Activated CD4-positive, alpha-beta memory T cell treated with anti-CD3 and anti-CD28 coated beads, Interleukin-2, amount 10 ng/mL, durations not matched to agents 7 days and 5 days (primary cell): Measurements from ENCODE around the gene CCR3. TPM values are rescaled to one million over a fixed set of nuclear protein-coding genes. Genes with fewer than 3 reads are reported as not detected.

Experiments used
- CTCF ChIA-PET: fragments of 350-600 bp; sonication (Branson Sonifier 250); formaldehyde crosslinking; loops from one replicate; lab custom pipeline; 2021; ENCODE audit warnings: antibody characterized with exemption, inconsistent platforms; lab: Charles Lee
- POLR2A ChIA-PET: fragments of 350-600 bp; sonication (Branson Sonifier 250); formaldehyde crosslinking; loops from one replicate; lab custom pipeline; 2021; ENCODE audit warnings: antibody characterized with exemption; lab: Charles Lee
- DNase-seq: peaks from one replicate; pipeline ENCODE4 v3.0.0-alpha.2; 2020
- H3K27ac Mint-ChIP-seq: one replicate; pipeline ENCODE4 v1.8.0; 2021; ENCODE audit warnings: mild to moderate bottlenecking, mixed read lengths
- H3K27me3 Mint-ChIP-seq: one replicate; pipeline ENCODE4 v1.8.0; 2021; ENCODE audit warnings: mixed read lengths
- H3K36me3 Mint-ChIP-seq: one replicate; pipeline ENCODE4 v1.8.0; 2021; ENCODE audit warnings: low read depth, mixed read lengths
- H3K4me1 Mint-ChIP-seq: one replicate; pipeline ENCODE4 v1.8.0; 2021; ENCODE audit warnings: mixed read lengths
- H3K4me3 Mint-ChIP-seq: one replicate; pipeline ENCODE4 v1.8.0; 2021; ENCODE audit warnings: mild to moderate bottlenecking, mixed read lengths
- H3K9me3 Mint-ChIP-seq: one replicate; pipeline ENCODE4 v1.8.0; 2021; ENCODE audit warnings: mixed read lengths
- total RNA-seq, 2 experiments: library from RNA; stranded (reverse); gene quantifications; one replicate each; pipeline ENCODE4 v1.2.3, GENCODE V29; 2021

Gene CCR3
- total RNA-seq, 2 experiments from 2014 or later = 1.2 to 1.9 TPM

- Mint-ChIP-seq H3K4me1 (peaks cover 84% of the 10 kb centered on the region), H3K27ac (peak overlapping the region; percentile 76), H3K27me3 (peaks cover 7% of the 10 kb centered on the region), H3K4me3 (peak overlapping the region; percentile 16), H3K9me3 (no peaks in the 10 kb centered on the region), H3K36me3 (peaks cover 24% of the 10 kb centered on the region)
- DNase-seq = no peak
- ChIA-PET CTCF (interaction anchor here (0.9 to 13.1 kb wide), 4 partner anchors 8 to 76 kb away, joined by 3 to 147 read pairs (median 8); partner anchors contain the start of gene CCR5), POLR2A (interaction anchor here (1.2 to 12.7 kb wide), 7 partner anchors 8 to 81 kb away, joined by 3 to 207 read pairs (median 6); partner anchors contain the start of genes CCR2 and CCR5)
Measured at GRCh38 chr3:46293035-46293724, 50.9 kb downstream of the CCR3 start.

DNA sequence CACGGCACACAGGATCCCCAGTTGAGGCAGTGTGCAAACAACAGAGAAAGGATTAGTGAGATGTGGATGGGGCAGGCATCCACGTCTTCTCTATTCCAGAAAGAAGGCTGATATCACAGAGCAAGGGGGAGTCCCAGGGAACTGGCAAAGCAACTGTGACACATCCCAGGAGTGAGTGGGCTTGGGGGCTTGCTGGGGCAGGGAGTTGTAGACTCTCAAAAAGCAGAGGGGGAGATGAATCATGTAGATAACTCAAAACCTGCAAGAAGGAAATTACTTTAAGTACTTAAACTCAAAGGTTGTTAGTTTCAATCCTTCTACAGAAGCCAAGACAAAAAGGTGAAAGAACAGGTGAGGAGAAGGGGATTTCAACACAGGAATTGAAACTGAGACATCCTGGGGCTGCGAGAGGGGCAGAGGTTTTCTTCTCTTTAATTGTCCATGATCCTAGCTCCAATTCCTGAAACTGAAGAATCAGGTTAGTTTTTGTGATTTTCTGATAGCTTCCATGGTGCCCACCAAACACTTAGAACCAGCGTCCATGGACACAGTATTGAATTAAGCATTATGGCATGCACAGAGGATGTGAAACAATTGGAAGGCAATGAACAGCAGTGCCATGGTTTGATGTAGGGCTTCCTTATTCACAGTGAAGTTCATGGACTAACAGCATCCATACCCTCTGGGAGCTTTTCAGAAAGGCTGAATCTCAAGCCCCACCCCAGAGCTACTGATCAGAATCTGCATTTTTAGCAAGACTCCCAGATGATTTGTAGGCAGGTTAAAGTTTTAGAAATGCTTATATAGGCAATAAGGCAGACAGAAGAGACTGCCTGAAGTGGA lies 52.0 kb downstream of the CCR3 start:
- Mint-ChIP-seq H3K4me1 (peaks cover 86% of the 10 kb centered on the region), H3K4me3 (peak overlapping the region; percentile 25), H3K9me3 (no peaks in the 10 kb centered on the region), H3K27me3 (peaks cover 7% of the 10 kb centered on the region), H3K27ac (peak overlapping the region; percentile 76), H3K36me3 (peaks cover 21% of the 10 kb centered on the region)
- POLR2A ChIA-PET = interaction anchor here (1.2 to 12.7 kb wide), 6 partner anchors 8 to 80 kb away, joined by 3 to 207 read pairs (median 6); partner anchors contain the start of genes CCR2 and CCR5
- no peak for DNase-seq
- CTCF ChIA-PET = interaction anchor here (1.5 to 13.1 kb wide), 3 partner anchors 9 to 75 kb away, joined by 6 to 147 read pairs (median 9); partner anchors contain the start of gene CCR5

- DNase-seq = no peak
- Mint-ChIP-seq H3K27me3 (peaks cover 3% of the 10 kb centered on the region), H3K27ac (peak overlapping the region; percentile 58), H3K36me3 (peaks cover 20% of the 10 kb centered on the region), H3K4me3 (no peak overlapping the region), H3K4me1 (peaks cover 92% of the 10 kb centered on the region), H3K9me3 (no peaks in the 10 kb centered on the region)
- POLR2A ChIA-PET = interaction anchor here (1.2 to 12.7 kb wide), 4 partner anchors 9 to 73 kb away, joined by 3 to 207 read pairs (median 91); partner anchors contain the start of genes CCR2 and CCR5
- CTCF ChIA-PET = interaction anchor here (0.9 to 13.1 kb wide), 3 partner anchors 20 to 73 kb away, joined by 3 to 147 read pairs (median 5); partner anchors contain the start of gene CCR5
Measured at GRCh38 chr3:46296826-46297225, 54.6 kb downstream of the CCR3 start.

DNA sequence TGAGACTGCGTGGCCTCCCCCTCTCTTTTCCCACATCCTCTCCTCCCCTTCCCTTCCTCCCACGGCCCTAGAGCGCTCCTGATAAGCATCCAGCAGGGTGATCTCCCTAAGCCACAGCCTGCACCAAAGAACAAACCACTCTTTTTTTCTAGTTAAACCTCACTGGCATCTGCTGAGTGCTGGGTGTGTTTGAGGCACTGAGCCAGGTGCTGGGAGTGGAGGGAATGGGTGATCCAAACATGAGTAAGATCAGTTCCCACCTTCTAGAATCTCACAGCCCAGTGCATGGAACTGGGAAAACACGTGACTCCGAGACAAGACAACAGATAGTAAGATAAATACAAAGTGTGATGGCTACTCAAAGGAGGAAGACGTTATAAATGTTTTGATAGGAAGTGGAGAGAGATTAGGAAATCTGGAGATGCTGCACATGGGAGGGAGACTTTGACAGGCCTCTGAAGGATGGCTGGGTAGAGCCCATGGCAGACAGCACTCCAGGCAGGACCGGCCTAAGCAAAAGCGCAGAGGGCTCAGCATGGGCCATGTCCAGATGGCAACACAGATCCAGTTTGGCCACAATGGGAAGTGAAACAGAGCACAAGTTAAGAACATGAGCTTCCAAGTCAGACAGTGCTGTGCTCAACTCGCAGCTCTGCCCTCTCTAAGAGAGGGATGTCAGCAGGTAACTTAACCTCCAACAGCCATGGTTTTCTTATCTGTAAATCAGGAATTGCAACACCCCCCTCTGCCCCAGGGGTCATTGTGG lies 55.6 kb downstream of the CCR3 start:
- Mint-ChIP-seq H3K27ac (peak overlapping the region; percentile 93), H3K36me3 (peaks cover 22% of the 10 kb centered on the region), H3K4me1 (peaks cover 93% of the 10 kb centered on the region), H3K27me3 (peaks cover 3% of the 10 kb centered on the region), H3K9me3 (no peaks in the 10 kb centered on the region), H3K4me3 (no peak overlapping the region)
- ChIA-PET POLR2A (interaction anchor here (1.2 to 12.7 kb wide), 10 partner anchors 13 to 90 kb away, joined by 4 to 207 read pairs (median 13); partner anchors contain the start of genes CCR1, CCR2 and CCR5), CTCF (interaction anchor here (0.7 to 13.1 kb wide), 6 partner anchors 10 to 90 kb away, joined by 3 to 147 read pairs (median 10); partner anchors contain the start of genes CCR1 and CCR5)
- no peak for DNase-seq

DNA sequence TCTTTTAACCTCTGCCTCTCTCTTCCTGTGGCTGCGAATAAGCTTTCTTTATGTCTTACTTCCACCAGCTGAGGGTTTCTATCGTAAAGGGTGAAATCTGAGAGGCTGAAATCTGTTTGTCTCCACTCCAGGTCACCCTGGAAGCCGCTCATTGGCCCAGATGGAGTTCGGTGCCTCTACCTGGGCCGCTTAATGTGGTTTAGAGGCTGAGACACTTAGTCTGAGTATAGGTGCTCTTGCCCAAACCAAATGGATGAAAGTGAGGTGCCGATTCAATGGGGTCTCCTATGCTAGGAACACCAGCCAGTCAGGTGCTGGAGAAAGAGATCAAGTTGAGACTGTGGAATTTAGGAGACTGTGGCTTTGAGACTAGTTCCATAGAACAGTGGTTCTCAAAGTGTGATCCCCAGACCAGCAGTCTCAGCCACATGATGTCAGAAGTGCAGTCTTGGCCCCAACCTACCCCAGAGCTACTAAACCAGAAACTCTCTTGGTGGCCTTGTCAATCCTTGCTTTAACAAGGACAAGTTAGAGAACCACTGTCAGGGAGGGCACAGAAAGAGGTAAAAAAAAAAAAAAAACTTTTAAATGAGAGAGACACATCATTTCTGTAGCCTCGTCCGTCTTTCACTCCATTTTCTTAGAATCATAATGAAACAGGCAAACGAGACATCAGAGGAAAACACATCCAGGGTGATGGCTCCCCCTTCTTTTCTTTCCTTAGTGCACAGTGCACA lies 56.8 kb downstream of the CCR3 start:
- H3K4me1 Mint-ChIP-seq = peaks cover 86% of the 10 kb centered on the region
- H3K27ac Mint-ChIP-seq = peak overlapping the region; percentile 93
- ChIA-PET POLR2A (interaction anchor here (0.8 to 12.7 kb wide), 16 partner anchors 9 to 91 kb away, joined by 3 to 207 read pairs (median 6); partner anchors contain the start of genes CCR1, CCR2 and CCR5), CTCF (interaction anchor here (0.8 to 13.1 kb wide), 13 partner anchors 11 to 201 kb away, joined by 3 to 147 read pairs (median 6); partner anchors contain the start of genes CCR1, CCR2 and CCR5)
- peak overlapping the region; percentile 27 for H3K4me3 Mint-ChIP-seq
- H3K9me3 Mint-ChIP-seq = no peaks in the 10 kb centered on the region
- H3K36me3 Mint-ChIP-seq = peaks cover 18% of the 10 kb centered on the region
- H3K27me3 Mint-ChIP-seq = peaks cover 5% of the 10 kb centered on the region
- DNase-seq = peak; percentile 57

DNA sequence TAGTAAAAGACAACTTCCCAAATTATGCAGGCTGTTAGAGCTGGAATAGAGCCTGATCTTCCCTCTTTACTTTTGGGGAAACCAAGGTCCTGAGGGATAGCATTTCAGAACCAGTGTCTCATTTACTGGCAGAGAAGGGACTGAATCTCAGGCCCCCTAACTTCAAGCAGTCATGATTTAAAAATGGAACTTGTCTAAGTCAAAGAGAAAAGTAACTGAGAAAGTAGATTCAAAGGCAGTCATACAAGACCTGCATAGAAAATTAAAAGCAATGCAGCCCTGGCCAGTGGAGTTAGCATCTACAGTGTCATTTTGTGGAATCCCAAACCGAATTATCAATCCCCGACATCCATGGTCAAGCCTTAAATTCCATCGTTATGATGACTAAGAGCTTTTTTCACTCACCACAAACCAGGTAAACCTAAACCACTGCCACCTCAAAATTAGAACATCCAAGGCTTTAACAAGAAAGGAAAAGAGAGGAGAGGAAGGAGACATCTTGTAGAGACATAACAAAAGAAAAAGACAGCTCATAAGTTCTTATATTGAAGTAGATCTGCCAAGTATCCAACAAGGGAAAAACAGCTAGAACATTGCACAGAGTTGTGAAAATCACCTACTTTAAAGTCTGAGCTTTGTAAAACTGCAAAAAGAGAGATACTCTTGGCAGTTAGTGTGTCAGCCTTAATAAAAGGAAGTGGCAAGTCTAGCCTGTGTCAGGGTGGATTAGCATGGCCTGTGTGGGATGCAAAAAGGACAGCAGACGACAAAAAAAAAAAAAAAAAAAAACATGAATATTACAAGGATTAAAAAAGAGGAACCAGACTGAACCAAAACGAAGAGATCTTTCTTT lies 57.6 kb downstream of the CCR3 start:
- Mint-ChIP-seq H3K27ac (peak overlapping the region; percentile 93), H3K27me3 (peaks cover 12% of the 10 kb centered on the region), H3K36me3 (peaks cover 15% of the 10 kb centered on the region), H3K4me3 (peak overlapping the region; percentile 14), H3K4me1 (peaks cover 85% of the 10 kb centered on the region), H3K9me3 (no peaks in the 10 kb centered on the region)
- no peak for DNase-seq
- POLR2A ChIA-PET = interaction anchor here (0.7 to 12.7 kb wide), 16 partner anchors 10 to 1387 kb away, joined by 3 to 207 read pairs (median 6); partner anchors contain the start of genes CCR1, CCR2 and CCR5
- CTCF ChIA-PET = interaction anchor here (0.7 to 13.1 kb wide), 16 partner anchors 15 to 201 kb away, joined by 3 to 147 read pairs (median 6); partner anchors contain the start of genes CCR1, CCR2 and CCR5

DNA sequence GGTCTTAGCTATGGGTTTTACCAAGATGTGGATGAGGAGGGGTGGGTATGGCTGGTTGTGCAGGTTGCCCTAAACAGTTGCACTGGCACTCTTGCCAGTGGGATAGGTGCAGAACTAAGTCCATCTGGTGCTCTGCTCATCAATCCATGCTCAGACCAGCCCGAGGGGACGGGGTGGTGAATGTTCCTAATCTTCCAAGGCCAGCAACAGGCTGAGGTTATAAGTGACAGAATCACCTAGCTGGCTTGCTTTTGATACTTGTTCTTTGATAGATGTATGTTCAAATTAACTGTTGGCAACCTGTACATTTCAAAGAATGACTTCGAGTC lies 58.2 kb downstream of the CCR3 start:
- POLR2A ChIA-PET = interaction anchor here (0.7 to 12.7 kb wide), 14 partner anchors 11 to 1388 kb away, joined by 3 to 207 read pairs (median 6); partner anchors contain the start of genes CCR1, CCR2 and CCR5
- peaks cover 84% of the 10 kb centered on the region for H3K4me1 Mint-ChIP-seq
- H3K36me3 Mint-ChIP-seq = peaks cover 17% of the 10 kb centered on the region
- CTCF ChIA-PET = interaction anchor here (0.7 to 13.1 kb wide), 13 partner anchors 14 to 202 kb away, joined by 3 to 147 read pairs (median 6); partner anchors contain the start of genes CCR1 and CCR5
- H3K27ac Mint-ChIP-seq = peak overlapping the region; percentile 93
- H3K4me3 Mint-ChIP-seq = no peak overlapping the region
- no peak for DNase-seq
- H3K27me3 Mint-ChIP-seq = peaks cover 16% of the 10 kb centered on the region
- no peaks in the 10 kb centered on the region for H3K9me3 Mint-ChIP-seq

DNA sequence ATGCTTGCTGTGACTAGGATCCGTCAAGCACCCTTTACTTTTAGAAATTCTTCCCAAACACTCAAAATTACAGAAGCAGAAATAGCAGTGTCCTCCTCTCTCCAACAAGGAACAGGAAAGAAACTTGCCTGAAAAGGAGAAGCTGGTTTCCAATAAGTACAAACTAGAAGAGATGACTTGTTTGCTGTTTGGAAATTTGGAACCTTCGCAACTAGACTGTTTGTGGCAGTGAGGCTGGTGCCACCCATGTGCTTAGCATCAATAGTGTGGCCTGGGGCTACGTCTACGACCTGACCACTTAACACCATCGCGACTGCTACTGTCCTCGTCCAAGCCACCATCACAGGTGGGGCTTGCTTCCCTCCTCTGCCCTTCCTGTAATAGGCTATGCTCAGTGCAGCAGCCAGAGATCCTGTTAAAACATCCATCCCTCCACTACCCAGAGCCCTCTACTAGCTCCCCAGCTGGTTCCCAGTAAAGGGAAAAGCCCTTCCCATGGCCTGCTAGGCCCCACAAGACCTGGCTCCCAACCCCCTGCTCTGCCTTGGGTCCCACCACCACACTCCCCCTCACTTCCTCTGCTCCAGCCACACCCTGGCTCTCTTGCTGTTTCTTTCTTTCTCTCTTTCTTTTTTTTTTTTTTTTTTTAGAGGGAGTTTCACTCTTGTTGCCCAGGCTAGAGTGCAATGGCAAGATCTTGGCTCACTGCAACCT lies 59.0 kb downstream of the CCR3 start:
- Mint-ChIP-seq H3K9me3 (no peaks in the 10 kb centered on the region), H3K36me3 (peaks cover 19% of the 10 kb centered on the region), H3K27me3 (peaks cover 20% of the 10 kb centered on the region), H3K4me3 (no peak overlapping the region), H3K4me1 (peaks cover 75% of the 10 kb centered on the region), H3K27ac (peak overlapping the region; percentile 93)
- DNase-seq = no peak
- ChIA-PET POLR2A (interaction anchor here (1.4 to 12.7 kb wide), 8 partner anchors 8 to 69 kb away, joined by 5 to 207 read pairs (median 16); partner anchors contain the start of genes CCR2 and CCR5), CTCF (interaction anchor here (1.4 to 13.1 kb wide), 4 partner anchors 25 to 203 kb away, joined by 3 to 147 read pairs (median 8); partner anchors contain the start of gene CCR5)

DNA sequence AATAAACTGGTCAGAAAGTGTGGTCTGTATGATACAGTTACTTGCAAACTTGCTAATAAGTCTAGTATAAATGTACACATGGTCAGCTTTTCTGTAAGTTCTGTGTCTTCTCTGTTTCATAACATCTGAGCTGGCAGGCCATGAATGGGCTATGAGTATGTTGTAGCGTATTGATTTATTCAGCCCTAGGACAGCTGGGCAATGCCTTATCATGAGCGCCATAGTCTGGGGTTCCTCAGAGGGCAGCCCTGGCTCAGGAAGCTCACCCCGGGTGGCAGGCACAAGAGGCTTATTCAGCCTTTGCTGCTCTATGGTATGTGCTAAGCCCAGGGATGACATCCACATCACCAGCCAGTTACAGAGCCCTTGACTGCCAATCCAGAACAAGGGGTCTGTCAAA lies 61.0 kb downstream of the CCR3 start:
- Mint-ChIP-seq H3K4me1 (peaks cover 55% of the 10 kb centered on the region), H3K9me3 (no peaks in the 10 kb centered on the region), H3K36me3 (peaks cover 16% of the 10 kb centered on the region), H3K27ac (no peak overlapping the region), H3K4me3 (no peak overlapping the region), H3K27me3 (peaks cover 30% of the 10 kb centered on the region)
- CTCF ChIA-PET = interaction anchor here (1.2 to 13.1 kb wide), 4 partner anchors 8 to 66 kb away, joined by 3 to 147 read pairs (median 3); partner anchors contain the start of gene CCR5
- POLR2A ChIA-PET = interaction anchor here (0.6 to 12.7 kb wide), 4 partner anchors 10 to 61 kb away, joined by 3 to 207 read pairs (median 4); partner anchors contain the start of gene CCR2
- no peak for DNase-seq

- Mint-ChIP-seq H3K9me3 (no peaks in the 10 kb centered on the region), H3K36me3 (peaks cover 27% of the 10 kb centered on the region), H3K4me1 (peaks cover 40% of the 10 kb centered on the region), H3K27me3 (peaks cover 42% of the 10 kb centered on the region), H3K4me3 (no peak overlapping the region), H3K27ac (no peak overlapping the region)
- CTCF ChIA-PET = interaction anchor here (1.5 to 13.1 kb wide), 2 partner anchors 9 to 65 kb away, joined by 3 to 147 read pairs; partner anchors contain the start of gene CCR5
- POLR2A ChIA-PET = no interaction called here
- no peak for DNase-seq
Measured at GRCh38 chr3:46304739-46305138, 62.5 kb downstream of the CCR3 start.
